Measurements from ENCODE around the gene PEPD. TPM values are rescaled to one million over a fixed set of nuclear protein-coding genes. Genes with fewer than 3 reads are reported as not detected.

The PEPD gene
- total RNA-seq, 1 experiment from 2014 or later: 40.5 TPM

DNA sequence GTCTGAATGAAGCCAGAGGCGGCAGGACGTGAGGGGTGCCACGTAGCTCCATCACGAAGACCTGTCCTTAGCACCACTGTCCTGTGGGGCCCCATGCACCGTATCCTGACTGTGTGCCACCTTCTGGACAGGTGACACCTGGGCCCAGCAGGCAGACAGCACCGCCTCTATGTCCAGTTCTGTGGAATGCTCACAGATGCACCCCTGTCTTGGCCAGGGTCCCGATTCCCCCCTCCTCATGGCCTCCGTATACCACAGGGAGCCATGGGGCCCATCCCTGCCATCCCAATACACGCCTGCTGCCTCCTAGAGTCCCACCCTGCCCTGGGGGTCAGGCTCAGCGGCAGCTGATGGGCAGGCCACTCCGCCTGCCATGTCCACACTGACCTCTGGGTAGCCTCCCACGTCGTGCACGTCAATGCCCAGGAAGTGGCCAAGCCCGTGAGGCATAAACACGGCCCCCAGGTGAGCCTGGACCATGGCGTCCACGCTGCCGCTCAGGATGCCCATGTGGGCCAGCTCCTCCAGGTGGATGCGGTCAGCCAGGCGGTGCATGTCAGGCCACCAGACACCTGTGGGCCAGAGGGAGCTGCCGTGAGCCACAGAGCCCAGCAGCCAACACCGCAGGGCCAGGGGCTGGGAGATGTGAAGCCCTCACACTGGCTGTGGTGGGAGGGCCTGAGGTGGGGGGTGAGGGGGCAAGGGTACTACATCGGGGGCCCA, 130.5 kb downstream of the PEPD start:
- Histone ChIP-seq H3K27me3 (ENCODE audit: insufficient read depth, low read length) (no peaks in the 10 kb centered on the region), H3K9me2 (ENCODE audit: insufficient read depth) (no peaks in the 10 kb centered on the region), H3K27ac (ENCODE audit: low read depth, low read length) (no peak overlapping the region), H3K9me3 (ENCODE audit: control insufficient read depth in 1 of 2, insufficient read depth in 1 of 2, low read depth in 1 of 2, low read length in 2 of 2) (no peaks in the 10 kb centered on the region), H4K20me1 (ENCODE audit: insufficient read depth) (no peaks in the 10 kb centered on the region), H3K4me1 (ENCODE audit: control insufficient read depth in 1 of 2, insufficient read depth in 2 of 2, low read length in 2 of 2) (no peaks in the 10 kb centered on the region), H3K4me3 (replicated peaks in 1 of 2; ENCODE audit: low read depth in 1 of 2, low read length in 2 of 2) (no peak overlapping the region), H3K9ac (ENCODE audit: low read length) (no peak overlapping the region), H3K36me3 (ENCODE audit: control insufficient read depth in 1 of 2, insufficient read depth in 2 of 2, low read length in 2 of 2) (no peaks in the 10 kb centered on the region; a peak in 1 of 4 replicates), H2AFZ (ENCODE audit: low read depth, low read length, poor library complexity, severe bottlenecking) (no peak overlapping the region), H3K4me2 (ENCODE audit: low read length) (no peak overlapping the region), H3K79me2 (ENCODE audit: insufficient read depth, low read length) (no peaks in the 10 kb centered on the region)
- no peak for TF ChIP-seq YY1 (IDR thresholded peaks at IDR 0.05; ENCODE audit: extremely low read depth, insufficient replicate concordance, low read depth, low read length)
- no peak for TF ChIP-seq JUND (IDR thresholded peaks at IDR 0.05)
- no peak for TF ChIP-seq EZH2phosphoT487 (IDR thresholded peaks at IDR 0.05; ENCODE audit: borderline replicate concordance)
- TF ChIP-seq SRF (IDR thresholded peaks at IDR 0.05; ENCODE audit: low read depth): no peak
- no peak for TF ChIP-seq ELF1 (IDR thresholded peaks at IDR 0.05; ENCODE audit: borderline replicate concordance, low read depth)
- no peak for TF ChIP-seq TCF7L2 (IDR thresholded peaks at IDR 0.05; ENCODE audit: borderline replicate concordance, extremely low read depth, insufficient read depth, insufficient read length)
- no peak for TF ChIP-seq SIN3A (IDR thresholded peaks at IDR 0.05; ENCODE audit: low read depth)
- TF ChIP-seq MAX (IDR thresholded peaks at IDR 0.05): no peak
- TF ChIP-seq, protein P1, sequence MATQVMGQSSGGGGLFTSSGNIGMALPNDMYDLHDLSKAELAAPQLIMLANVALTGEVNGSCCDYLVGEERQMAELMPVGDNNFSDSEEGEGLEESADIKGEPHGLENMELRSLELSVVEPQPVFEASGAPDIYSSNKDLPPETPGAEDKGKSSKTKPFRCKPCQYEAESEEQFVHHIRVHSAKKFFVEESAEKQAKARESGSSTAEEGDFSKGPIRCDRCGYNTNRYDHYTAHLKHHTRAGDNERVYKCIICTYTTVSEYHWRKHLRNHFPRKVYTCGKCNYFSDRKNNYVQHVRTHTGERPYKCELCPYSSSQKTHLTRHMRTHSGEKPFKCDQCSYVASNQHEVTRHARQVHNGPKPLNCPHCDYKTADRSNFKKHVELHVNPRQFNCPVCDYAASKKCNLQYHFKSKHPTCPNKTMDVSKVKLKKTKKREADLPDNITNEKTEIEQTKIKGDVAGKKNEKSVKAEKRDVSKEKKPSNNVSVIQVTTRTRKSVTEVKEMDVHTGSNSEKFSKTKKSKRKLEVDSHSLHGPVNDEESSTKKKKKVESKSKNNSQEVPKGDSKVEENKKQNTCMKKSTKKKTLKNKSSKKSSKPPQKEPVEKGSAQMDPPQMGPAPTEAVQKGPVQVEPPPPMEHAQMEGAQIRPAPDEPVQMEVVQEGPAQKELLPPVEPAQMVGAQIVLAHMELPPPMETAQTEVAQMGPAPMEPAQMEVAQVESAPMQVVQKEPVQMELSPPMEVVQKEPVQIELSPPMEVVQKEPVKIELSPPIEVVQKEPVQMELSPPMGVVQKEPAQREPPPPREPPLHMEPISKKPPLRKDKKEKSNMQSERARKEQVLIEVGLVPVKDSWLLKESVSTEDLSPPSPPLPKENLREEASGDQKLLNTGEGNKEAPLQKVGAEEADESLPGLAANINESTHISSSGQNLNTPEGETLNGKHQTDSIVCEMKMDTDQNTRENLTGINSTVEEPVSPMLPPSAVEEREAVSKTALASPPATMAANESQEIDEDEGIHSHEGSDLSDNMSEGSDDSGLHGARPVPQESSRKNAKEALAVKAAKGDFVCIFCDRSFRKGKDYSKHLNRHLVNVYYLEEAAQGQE (IDR thresholded peaks at IDR 0.05; ENCODE audit: low read depth): no peak
- POLR2A ChIA-PET: no interaction called here
- RAD21 ChIA-PET (ENCODE audit: low non-redundant PET in 1 of 2, low total read pairs in 2 of 2, uncharacterized antibody in 2 of 2, unreplicated experiment in 2 of 2): no interaction called here
- BruUV-seq (replicated peaks): no TSS peak
- intact Hi-C loops (cut with micrococcal nuclease): no loop called here
- ATAC-seq: no peak
- no peak for DNase-seq (ENCODE audit: low read depth, low spot score)
- CTCF ChIA-PET: no interaction called here

Data from HCT116 (cell line).